NCI-H2196 (cell line): ENCODE measurements around the gene SEH1L.

ENCODE experiments used
- DNase-seq: peaks from one replicate; lab custom pipeline; 2025; ENCODE audit not compliant: unreplicated experiment; lab: John Stamatoyannopoulos, UW

SEH1L gene

DNA sequence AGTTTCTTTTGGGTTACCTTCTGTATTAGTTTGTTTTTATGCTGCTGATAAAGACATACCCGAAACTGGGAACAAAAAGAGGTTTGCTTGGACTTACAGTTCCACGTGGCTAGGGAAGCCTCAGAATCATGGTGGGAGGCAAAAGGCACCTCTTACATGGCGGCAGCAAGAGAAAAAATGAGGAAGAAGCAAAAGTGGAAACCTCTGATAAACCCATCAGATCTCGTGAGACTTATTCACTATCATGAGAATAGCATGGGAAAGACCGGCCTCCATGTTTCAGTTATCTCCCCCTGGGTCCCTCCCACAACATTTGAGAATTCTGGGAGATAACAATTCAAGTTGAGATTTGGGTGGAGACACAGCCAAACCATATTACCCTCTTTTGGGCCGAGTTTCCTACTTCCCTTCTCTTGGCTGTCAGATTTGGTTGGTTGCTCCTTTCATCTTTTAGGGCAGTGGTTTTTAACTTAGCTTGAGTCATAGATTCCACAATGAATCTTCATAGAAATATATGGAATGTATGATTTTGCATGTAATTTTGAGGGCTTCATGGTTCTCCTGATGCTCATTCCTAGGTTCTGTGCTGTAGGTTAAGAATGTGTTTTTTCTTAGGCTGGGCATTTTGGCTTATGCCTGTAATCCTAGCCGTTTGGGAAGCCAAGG, 87.6 kb downstream of the SEH1L start:
- no peak for DNase-seq

DNA sequence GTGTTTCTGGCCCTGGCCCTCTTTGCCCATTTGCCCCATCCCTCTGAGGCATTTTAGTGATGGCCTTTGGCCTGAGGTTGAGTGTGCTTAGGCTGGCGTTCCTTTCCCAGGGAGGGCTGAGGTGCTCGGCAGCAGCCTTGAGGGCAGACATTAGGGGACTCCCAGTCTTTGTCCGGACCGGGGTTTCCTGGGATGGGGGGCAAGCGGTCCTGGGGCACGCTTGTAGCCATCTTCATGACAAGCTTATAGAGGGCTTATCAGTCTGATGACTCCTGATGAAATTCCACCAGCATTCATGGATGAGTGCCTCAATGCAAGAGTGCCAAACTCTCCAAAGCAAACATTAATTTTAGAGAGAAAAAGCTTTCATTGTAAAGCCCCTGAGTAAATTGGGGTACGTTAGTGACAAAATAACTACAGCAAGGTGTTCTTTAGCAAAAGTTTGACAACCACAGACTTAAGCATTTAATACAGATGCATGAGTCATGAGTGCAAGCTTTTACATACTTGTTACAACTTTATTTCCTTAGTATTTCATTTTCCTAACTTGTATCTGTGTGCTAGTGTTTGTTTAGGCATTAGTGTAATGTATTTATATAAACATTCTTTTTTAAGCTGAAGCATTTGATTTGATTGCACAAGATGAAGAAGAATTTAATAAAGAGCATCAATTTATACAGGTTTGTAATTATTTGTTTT, 89.0 kb downstream of the SEH1L start:
- no peak for DNase-seq
